NCI-H2081 treated with DMSO at 0.1 percent for 48 hours (cell line): ENCODE measurements around the gene ANAPC1.
A peak's percentile ranks its signal among the peaks of the same experiment; 100 is the strongest.
"Not testable (repeated sequence)": the region's sequence is repeated elsewhere in the genome, so short reads cannot be mapped to it uniquely, and the experiment has no call there.

Source experiments
- DNase-seq: peaks from one replicate; lab custom pipeline; 2025; lab: John Stamatoyannopoulos, UW

ANAPC1 gene

GRCh38 chr2:111782195-111782594 lies 101.8 kb downstream of the ANAPC1 start:
- DNase-seq = not testable (repeated sequence)

- DNase-seq = not testable (repeated sequence)
These were observed 102.4 kb downstream of the ANAPC1 start for GRCh38 chr2:111781443-111782094.

- DNase-seq = not testable (repeated sequence)
These were observed 106.8 kb downstream of the ANAPC1 start for GRCh38 chr2:111777155-111777554.

DNA sequence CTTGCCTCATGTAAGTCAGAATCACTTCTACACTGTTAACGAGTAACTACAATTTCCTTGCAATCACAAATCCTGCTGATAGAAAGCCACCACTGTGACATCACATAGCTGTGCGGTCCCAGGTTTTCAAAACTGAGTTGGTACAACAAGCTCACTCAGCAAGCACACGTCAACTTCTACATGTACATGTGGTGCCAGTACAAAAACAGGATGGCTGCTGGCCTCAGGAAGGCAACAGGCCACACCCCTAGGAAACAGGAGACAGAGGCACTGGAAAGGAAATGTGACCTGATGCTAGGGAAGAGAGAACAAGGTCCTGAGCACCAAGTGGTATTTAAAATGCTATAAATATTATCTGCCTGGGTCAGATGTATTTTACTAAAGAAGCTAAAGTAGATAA lies 107.7 kb downstream of the ANAPC1 start:
- DNase-seq = not testable (repeated sequence)

DNA sequence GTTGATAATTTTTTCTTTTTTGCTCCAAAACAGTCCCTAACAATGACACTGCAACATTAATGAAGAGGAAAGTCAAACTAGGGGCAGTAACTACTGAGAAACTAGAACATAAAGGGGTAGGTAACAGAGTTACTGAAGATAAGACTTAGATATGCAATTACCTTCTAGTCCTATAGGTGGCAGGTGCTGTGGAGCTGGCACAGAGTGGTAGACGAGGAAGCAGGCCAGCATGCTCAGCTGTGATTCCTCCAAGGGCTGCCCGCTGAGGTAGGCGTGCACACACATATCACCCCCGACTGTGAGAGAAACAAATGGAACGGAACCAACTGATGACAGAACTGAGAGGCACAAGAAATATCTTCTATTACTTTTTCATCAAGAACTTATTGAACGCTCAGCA lies 111.8 kb downstream of the ANAPC1 start:
- not testable (repeated sequence) for DNase-seq

DNA sequence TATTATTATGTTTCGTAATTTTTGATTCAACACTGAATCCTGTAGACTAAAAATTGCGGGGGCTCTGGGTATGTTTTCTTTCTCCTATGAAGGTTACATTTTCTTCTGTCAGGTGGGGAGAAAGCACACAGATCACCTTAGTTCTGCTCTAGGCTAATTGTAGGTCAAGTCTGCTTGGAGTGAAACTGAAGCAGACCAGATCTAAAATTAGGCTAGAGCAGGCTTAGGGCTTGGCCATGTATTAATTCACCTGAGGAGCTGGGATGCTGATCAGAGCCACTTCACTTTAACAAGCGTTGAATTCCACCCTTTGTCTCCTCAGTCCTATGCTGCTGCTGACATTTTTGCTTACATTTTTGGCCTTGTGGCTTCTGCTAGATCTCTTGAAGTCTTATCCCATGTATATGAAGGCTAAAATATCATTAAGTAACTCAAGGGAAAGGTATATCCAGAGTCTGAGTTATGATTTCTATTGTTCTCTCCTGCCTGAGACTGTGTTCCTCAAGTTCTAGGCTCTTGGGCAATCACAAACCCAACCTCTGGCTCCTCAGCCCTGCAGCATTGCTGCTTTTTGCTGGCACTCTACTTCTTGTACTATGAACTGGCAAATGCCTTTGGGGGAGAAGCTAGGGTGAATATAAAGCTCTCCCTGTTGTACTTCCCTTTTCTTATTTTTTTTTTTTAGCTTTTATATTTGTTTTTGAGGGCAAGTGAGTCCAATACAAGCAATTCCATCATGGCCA lies 112.9 kb downstream of the ANAPC1 start:
- not testable (repeated sequence) for DNase-seq

DNA sequence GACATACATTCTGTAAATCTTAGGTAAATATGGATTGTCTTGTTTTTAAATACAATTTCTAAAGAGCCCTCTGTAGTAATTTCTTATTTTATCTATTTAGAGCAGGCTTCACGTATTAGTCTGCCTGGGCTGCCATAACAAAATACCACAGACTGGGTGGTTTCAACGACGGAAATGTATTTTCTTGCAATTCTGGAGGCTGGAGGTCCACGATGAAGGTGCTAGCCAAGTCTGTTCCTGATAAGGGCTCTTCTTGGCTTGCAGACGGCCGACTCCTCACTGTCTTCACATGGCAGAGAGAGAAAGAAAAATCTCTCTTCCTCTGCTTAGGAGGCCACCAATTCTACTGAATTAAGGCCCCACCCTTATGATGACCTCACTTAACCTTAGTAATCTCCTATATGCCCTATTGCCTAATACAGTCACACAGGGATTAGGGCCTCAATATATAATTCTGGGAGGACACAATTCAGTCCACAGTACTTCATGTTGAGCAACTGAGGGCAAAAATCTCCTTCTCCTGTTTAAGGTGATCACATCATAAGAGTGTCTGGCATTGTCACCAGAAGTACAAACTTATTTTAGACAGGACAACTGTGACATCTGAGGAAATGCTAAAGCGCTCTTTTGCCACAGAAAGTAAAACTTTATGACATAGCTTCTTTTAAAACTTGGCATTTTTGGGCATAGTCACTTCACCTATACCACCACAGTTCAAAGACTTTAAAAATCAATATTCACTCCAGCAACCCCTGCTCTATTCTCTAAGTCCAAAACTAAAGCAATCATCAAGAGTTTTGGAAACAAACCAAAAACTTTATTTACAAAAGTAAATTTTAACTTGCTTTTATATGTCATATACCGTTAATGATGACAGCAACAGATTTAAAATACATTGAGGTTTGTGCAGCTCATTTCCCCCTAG lies 115.5 kb downstream of the ANAPC1 start:
- not testable (repeated sequence) for DNase-seq

GRCh38 chr2:111767087-111767486 lies 116.9 kb downstream of the ANAPC1 start:
- not testable (repeated sequence) for DNase-seq

DNA sequence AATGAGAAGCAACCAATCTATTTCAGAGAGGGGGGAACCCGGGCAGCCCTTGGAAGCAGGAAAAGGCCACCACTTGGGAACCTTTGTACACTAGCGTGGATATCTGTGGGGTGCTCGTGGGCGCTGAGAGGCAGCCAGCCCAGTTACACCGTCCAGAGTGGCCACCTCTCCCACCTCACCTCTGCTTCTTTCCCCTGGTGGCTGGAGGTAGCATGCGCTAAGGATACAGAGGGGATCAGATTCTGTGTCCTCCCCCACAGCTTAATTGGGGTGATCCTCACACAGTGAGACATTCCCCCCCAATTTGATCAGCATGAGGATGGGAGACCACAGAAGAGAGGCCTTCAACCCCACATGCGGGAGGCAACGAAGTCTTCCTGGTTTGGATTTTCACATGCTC lies 117.7 kb downstream of the ANAPC1 start:
- DNase-seq = not testable (repeated sequence)

DNA sequence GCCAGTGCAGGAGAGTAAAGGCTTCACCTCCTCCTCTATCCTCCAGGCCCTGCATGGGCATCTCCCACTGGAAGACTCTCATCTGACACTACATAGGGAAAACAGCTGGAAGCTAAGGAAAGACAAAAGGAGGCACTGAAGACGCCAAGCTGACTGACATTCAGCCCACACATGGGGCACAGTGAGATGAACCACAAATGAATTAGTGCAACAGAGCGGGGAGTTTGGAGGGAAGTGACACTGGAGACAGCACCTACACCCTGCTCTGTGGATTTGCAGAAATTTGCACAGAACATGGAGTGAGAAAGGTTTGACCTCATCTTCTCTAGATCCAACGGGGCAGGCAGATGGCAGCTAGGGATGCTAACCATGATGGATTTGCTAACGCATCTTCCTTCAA lies 119.8 kb downstream of the ANAPC1 start:
- not testable (repeated sequence) for DNase-seq

- not testable (repeated sequence) for DNase-seq
These were observed 123.2 kb downstream of the ANAPC1 start for GRCh38 chr2:111760697-111761284.

DNA sequence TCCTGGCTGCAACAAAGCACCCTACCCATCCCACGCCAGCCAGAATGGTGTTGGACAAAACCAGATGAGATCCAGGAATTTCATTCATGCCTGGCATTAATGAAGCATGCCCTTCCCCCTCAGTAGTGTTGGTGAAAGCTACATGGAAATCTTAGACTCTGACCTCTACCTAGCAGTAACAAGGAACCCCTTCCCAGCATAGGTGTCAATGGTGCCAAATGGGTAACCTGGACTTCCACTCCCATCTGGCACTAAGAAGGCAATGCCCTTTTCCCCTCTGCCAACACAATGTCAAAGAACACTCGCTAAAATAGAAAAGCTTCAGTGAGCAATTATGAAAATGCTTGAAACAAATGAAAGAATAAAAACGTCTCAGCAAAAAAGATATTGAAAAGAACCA lies 131.5 kb downstream of the ANAPC1 start:
- not testable (repeated sequence) for DNase-seq

DNA sequence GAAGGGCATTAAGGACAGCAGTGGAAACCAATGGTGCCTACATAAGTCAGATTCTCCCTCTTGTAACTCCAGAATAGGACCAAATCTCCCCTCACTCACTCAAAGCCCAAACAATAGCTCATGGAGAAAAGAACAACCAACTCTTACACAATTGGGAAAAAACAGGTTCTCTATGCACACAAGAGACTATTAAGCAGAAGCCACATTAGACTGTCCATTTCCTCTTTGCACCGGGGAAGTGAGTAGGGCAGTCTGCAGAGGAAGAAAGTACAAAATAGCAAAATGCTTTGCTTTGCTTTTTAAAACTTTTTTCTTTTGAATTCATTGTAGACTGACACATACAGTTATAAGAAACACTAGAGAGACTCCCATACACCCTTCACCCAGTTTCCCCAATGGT lies 133.4 kb downstream of the ANAPC1 start:
- not testable (repeated sequence) for DNase-seq

DNA sequence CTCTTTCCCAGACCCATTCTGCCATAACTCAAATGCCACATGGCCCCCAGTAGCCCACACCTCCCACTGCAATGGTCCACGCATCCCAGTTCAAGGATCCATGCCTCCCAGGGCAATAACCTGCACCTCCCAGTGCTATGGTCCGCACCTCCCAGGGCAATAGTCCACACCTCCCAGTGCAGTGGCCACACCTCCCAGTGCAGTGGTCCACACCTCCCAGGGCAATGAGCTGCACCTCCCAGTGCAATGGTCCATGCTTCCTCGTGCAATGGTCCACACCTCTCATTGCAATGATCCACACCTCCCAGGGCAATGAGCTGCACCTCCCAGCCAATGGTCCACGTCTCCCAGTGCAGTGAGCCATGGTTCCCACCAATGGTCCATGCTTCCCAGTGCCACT lies 135.6 kb downstream of the ANAPC1 start:
- DNase-seq = not testable (repeated sequence)

GRCh38 chr2:111747410-111748115 lies 136.4 kb downstream of the ANAPC1 start:
- DNase-seq = not testable (repeated sequence)

- not testable (repeated sequence) for DNase-seq
These were observed 139.2 kb downstream of the ANAPC1 start for GRCh38 chr2:111744751-111745150.

GRCh38 chr2:111741517-111741916 lies 142.5 kb downstream of the ANAPC1 start:
- DNase-seq = not testable (repeated sequence)

DNA sequence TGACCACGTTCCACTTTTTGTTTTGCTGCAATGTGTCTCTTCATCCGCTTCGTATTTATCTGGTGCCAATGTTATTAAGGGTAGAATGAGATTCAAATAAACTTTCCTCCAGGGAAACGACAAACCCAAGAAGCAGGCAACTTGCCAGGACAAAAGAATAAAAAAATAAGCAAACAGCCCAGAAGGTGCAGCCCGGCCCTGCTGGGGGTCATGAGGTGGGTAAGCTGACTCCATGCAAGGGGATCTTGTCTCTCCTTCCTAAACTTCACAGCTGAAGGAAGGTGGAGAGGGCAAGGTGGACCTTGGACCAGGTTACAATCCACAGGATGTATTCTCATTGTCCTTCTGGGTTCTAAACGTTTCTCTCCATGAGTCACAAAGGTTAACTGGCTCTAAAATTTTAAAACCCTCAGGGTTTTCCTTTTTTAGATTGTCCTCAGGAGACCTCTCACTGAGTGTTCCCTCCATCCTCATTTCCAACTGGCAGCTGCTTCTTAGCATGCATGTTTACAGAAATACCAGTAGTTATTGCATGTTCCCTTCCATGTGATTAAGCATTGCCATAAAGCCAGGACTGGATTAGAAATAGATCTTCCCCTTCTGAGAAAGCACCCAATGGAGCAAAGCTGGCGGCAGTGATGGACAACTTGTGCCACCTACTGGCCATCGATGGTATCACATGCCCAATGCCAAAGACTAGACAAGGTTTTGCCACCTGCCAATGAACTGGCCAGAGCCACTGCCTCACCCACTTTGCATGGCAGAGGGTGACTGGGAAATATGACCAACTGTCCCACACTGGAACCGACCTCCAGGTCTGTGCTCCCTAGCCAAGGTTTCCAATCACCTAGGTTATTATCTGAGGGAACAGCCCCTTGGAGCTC lies 147.9 kb downstream of the ANAPC1 start:
- DNase-seq = peak; percentile 0

- not testable (repeated sequence) for DNase-seq
These were observed 148.6 kb downstream of the ANAPC1 start for GRCh38 chr2:111735420-111735819.

DNA sequence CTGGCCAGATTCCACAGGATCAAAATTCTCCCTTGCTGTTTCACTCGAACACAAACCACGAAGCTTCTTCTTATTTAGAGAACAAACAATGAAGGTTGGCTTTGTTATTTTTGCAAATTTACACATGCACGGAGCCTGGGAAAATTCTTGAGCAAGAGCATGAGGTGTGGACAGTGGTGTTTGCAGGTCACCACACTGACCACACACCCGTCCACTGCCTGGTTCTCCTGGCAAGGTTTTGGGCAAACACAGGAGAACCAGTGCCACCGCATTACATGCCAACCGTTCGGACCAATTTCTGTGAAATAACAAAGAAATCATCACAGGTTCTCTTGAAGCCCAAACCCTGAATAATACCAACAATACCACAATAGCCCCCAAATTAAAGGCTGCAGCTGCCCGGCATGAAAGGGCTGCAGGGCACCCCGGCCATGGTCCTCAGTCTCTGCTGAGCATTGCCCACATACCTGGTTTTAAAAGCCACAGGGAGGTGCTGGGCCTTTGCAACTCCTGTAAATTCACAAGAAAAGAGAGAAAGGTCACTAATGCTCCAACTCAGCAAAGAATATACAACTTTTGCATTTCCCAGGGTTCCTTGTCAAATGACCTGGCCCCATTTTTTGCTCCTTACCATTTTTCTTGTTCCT lies 154.1 kb downstream of the ANAPC1 start:
- DNase-seq = not testable (repeated sequence)
